GM12872 (cell line): ENCODE measurements around the gene SLC44A3.

Source experiments
- CTCF ChIP-seq: IDR thresholded peaks from 3 replicates; pipeline ENCODE4 v1.5.1; 2011; ENCODE audit warnings: low read depth, mild to moderate bottlenecking, low read length, moderate library complexity; ENCODE audit not compliant: insufficient read depth

The SLC44A3 gene

GRCh38 chr1:94884507-94884906 lies 64.3 kb downstream of the SLC44A3 start:
- TF ChIP-seq CTCF: no peak

GRCh38 chr1:94886361-94886760 lies 66.2 kb downstream of the SLC44A3 start:
- TF ChIP-seq CTCF: no peak

GRCh38 chr1:94887106-94887505 lies 66.9 kb downstream of the SLC44A3 start:
- no peak for TF ChIP-seq CTCF

- TF ChIP-seq CTCF: no peak
Measured at GRCh38 chr1:94887603-94888171, 67.5 kb downstream of the SLC44A3 start.

GRCh38 chr1:94888201-94888600 lies 68.0 kb downstream of the SLC44A3 start:
- TF ChIP-seq CTCF: no peak

GRCh38 chr1:94892604-94893254 lies 72.6 kb downstream of the SLC44A3 start:
- TF ChIP-seq CTCF: no peak

GRCh38 chr1:94894630-94895029 lies 74.5 kb downstream of the SLC44A3 start:
- no peak for TF ChIP-seq CTCF
